GM12865 (cell line): ENCODE data around the gene HIF3A.
"Not testable (repeated sequence)": the region's sequence is repeated elsewhere in the genome, so short reads cannot be mapped to it uniquely, and the experiment has no call there.

Experiments used
- DNase-seq: peaks from one replicate; pipeline ENCODE4 v3.0.0; 2010; ENCODE audit warnings: low read depth
- H3K4me3 ChIP-seq: 2 replicates; pipeline ENCODE4 v1.5.1; 2011; ENCODE audit warnings: mild to moderate bottlenecking, low read depth, low read length, control low read depth
- TF ChIP-seq, protein P1 (sequence below): IDR thresholded peaks from 2 replicates; pipeline ENCODE4 v1.5.1; 2011; ENCODE audit warnings: low read length, control low read depth, low read depth, inconsistent platforms; ENCODE audit not compliant: insufficient read depth; ENCODE audit errors: missing control alignments

Gene HIF3A

GRCh38 chr19:46296722-46297461 is at the start of gene HIF3A:
Gene HIF3A, plus strand, starts transcription at chr19:46297042. Its CDS starts 35 bp downstream, at chr19:46297077.
- H3K4me3 ChIP-seq, result no peak within 1 kb of the TSS
- TF ChIP-seq, protein P1, sequence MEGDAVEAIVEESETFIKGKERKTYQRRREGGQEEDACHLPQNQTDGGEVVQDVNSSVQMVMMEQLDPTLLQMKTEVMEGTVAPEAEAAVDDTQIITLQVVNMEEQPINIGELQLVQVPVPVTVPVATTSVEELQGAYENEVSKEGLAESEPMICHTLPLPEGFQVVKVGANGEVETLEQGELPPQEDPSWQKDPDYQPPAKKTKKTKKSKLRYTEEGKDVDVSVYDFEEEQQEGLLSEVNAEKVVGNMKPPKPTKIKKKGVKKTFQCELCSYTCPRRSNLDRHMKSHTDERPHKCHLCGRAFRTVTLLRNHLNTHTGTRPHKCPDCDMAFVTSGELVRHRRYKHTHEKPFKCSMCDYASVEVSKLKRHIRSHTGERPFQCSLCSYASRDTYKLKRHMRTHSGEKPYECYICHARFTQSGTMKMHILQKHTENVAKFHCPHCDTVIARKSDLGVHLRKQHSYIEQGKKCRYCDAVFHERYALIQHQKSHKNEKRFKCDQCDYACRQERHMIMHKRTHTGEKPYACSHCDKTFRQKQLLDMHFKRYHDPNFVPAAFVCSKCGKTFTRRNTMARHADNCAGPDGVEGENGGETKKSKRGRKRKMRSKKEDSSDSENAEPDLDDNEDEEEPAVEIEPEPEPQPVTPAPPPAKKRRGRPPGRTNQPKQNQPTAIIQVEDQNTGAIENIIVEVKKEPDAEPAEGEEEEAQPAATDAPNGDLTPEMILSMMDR, result no peak

DNA sequence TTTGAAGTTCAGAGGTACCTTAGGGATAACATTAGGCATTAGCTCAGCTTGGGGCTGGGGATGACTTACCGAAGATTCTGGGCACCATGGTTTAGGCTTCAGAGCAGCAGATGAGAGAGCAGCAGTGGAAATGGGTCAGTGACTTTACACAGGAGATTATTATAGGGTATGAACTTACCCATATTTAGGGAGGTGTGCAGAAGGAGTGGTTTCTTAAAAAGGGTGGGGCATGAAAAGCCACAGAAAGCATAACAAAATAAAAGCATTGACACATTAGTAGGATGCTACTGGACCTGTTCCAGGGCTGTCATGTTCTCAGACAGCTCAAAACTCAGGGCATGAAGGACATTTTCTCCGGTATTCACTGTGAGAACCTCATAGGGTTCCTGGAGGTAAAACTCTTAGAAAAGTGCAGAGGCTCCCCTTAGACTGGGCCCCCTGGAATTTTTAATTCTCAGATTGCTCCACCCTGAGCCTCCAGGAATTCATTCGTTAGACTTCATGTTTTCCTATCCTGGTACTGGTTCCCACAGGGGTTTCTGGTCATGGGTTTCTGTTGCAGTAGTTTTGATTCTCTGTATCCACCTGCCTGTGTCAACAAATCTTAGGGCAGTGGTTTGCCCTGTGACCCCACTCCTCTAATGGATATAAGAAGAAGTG is 46.6 kb upstream of the HIF3A start:
- no peak overlapping the region for H3K4me3 ChIP-seq
- DNase-seq, result no peak
- TF ChIP-seq, protein P1, result no peak

More at GRCh38 chr19:46296722-46297461, at the start of gene HIF3A:
- no peak for DNase-seq

DNA sequence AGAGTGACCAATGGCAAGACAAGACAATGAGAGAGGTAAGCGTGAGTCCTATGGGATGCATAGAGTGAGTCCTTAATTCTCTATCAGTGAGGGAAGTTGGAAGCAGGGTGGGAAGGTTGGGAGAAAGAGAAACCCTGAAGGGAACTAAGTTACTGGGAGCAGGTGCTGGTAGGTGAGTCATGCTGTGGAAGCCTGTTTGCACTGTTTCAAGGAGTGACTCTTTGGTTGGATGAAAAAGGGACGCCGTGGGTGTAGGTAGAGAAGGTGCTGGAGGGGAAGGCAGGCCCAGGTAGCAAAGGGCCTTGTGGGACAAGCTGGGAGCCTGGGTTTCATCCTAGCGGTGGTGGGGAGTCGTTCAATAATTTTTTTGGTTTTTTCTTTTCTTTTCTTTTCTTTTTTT is 45.4 kb upstream of the HIF3A start:
- H3K4me3 ChIP-seq, result no peak overlapping the region
- TF ChIP-seq, protein P1, result no peak
- DNase-seq, result no peak

GRCh38 chr19:46254776-46255175 is 42.1 kb upstream of the HIF3A start:
- TF ChIP-seq, protein P1, result no peak
- DNase-seq, result no peak
- no peak overlapping the region for H3K4me3 ChIP-seq

GRCh38 chr19:46256855-46257254 is 40.0 kb upstream of the HIF3A start:
- TF ChIP-seq, protein P1, result no peak
- no peak overlapping the region for H3K4me3 ChIP-seq
- DNase-seq, result no peak

DNA sequence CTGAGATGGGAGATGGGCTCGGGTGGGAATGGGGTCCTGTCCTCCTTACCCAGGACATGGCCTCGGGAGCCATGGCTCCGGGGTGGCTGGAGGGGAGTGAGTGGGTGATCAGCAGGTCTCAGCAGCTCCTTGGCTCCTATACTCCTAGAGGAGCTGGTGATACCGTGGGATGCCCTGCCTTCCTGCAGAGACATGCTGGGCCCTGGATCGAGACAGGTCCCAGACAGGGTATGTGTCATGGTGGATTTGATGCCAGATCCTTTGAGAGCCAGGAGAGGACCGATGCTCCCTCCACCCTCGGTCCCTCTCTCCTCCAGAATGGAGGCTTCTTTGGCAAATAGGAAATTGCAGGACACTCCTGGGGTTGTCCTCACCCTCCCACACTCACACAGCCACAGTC is 35.3 kb upstream of the HIF3A start:
- DNase-seq, H3K4me3 ChIP-seq: not testable (repeated sequence)

- H3K4me3 ChIP-seq, result not testable (repeated sequence)
- peak; percentile 88 for DNase-seq
These were observed 34.1 kb upstream of the HIF3A start for GRCh38 chr19:46262684-46263296.

- not testable (repeated sequence) for H3K4me3 ChIP-seq
These were observed 32.0 kb upstream of the HIF3A start for GRCh38 chr19:46264801-46265200.

More at GRCh38 chr19:46264801-46265200, 32.0 kb upstream of the HIF3A start:
- DNase-seq, result not testable (repeated sequence)
